Central memory CD8-positive, alpha-beta T cell (primary cell): ENCODE data around the gene PLEKHA6.

Experiments used
- ATAC-seq: fragments of 150-1000 bp; cut with Tn5 transposase; replicated peaks from 2 replicates; pipeline ENCODE4 v1.10.0; 2022; ENCODE audit warnings: mild to moderate bottlenecking, moderate FRiP score, moderate number of reproducible peaks; ENCODE audit not compliant: poor library complexity, severe bottlenecking; ENCODE audit errors: extremely low read depth
- DNase-seq, 2 donors: peaks; one replicate each; pipeline ENCODE4 v3.0.0; 2021; ENCODE audit warnings: low spot score in 2 of 2
- H3K27ac Mint-ChIP-seq: one replicate; pipeline ENCODE4 v1.8.0; 2022; ENCODE audit warnings: low read depth, mild to moderate bottlenecking, moderate library complexity, mixed read lengths
- H3K27me3 Mint-ChIP-seq: one replicate; pipeline ENCODE4 v1.8.0; 2022; ENCODE audit warnings: mixed read lengths
- H3K36me3 Mint-ChIP-seq: one replicate; pipeline ENCODE4 v1.8.0; 2022; ENCODE audit warnings: mild to moderate bottlenecking, moderate library complexity, mixed read lengths; ENCODE audit not compliant: insufficient read depth
- H3K4me1 Mint-ChIP-seq: one replicate; pipeline ENCODE4 v1.8.0; 2022; ENCODE audit warnings: mixed read lengths
- H3K4me3 Mint-ChIP-seq: one replicate; pipeline ENCODE4 v1.8.0; 2022; ENCODE audit warnings: mild to moderate bottlenecking, moderate library complexity, mixed read lengths
- H3K9me3 Mint-ChIP-seq: one replicate; pipeline ENCODE4 v1.8.0; 2022; ENCODE audit warnings: mixed read lengths

Gene PLEKHA6

DNA sequence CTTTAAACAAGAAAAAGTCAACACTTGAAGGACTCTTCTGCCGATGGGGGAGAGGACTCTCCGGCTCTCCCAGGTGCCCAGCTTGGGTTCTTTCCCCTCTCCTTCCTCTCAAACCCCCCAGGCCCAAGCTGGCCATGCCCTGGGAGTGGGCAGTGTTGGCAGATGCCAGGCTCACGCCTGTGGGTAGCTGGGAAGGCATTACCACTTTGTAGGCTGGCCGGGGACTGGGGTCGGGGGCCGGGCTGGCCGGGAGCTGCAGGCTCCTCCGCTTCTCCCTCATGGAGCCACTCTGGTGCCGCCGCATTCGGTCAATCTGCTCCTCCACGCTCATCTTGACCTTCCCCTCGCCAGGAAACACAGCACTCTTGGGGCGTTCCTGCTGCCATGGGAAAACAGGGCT is 129.5 kb downstream of the PLEKHA6 start:
- no peak for DNase-seq
- Mint-ChIP-seq H3K4me3 (no peak overlapping the region), H3K4me1 (no peaks in the 10 kb centered on the region), H3K36me3 (no peaks in the 10 kb centered on the region), H3K27ac (no peak overlapping the region), H3K27me3 (peaks cover 8% of the 10 kb centered on the region), H3K9me3 (no peaks in the 10 kb centered on the region)
- no peak for ATAC-seq

DNA sequence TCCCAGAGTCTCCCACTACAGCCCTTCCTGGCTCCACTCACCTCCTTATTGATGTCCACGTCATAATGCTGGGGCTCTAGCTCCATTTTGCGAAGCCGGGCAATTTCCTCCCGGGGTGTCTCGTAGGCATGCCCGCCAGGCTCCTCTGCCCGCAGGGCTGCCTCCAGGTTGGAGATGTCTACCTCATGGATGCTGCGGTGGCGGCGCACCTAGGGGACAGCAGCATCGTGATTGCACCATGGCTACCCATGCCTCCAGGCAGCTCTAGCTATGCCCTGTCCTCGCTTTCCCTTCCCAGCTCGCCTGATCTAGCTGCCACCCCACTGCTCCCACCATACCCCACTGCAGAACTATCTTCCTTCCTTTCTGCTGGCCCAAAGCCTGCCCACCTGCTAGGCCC is 130.8 kb downstream of the PLEKHA6 start:
- peaks cover 8% of the 10 kb centered on the region for H3K27me3 Mint-ChIP-seq
- no peaks in the 10 kb centered on the region for H3K4me1 Mint-ChIP-seq
- DNase-seq: no peak
- no peak overlapping the region for H3K27ac Mint-ChIP-seq
- no peak for ATAC-seq
- no peak overlapping the region for H3K4me3 Mint-ChIP-seq
- no peaks in the 10 kb centered on the region for H3K36me3 Mint-ChIP-seq
- no peaks in the 10 kb centered on the region for H3K9me3 Mint-ChIP-seq

DNA sequence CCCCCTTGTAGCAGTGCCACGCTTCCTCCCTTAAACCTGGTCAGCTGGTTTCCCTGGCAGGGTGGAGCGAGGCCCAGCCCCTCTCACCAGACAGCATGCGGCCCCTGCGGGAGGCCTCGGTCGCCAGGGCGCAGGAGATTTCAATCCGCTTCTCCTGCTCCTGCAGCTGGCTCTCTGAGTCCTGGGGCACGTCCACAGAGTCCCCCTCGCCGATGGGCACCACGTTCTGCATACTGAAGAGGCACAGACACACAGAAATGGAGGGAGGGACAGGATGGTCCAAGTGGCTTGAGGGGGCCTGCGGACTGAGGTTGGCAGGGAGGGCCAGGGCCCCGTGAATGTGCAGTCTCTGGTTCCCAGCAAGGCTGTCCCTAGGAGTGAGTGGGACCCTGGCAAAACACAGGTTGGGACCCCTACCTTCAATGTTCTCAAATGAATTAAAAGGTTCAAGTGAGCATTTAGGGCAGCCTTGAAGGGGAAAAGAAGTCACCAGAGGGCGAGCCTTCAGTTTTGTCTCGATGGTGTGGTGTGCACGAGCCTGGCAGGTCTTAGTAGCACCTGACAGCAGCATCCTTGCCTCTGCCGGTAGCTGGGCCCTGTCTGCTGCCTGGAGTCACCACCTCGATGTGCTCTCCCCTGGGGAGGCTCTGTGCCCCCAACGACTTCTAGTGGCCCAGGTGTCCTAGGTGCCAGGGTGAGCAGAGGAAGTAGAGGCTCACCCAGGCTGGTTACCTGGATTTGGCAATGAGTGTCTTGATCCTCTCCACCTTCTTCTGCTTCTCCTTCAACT is 131.5 kb downstream of the PLEKHA6 start:
- ATAC-seq (no peak), DNase-seq (no peak)
- Mint-ChIP-seq H3K27me3 (peaks cover 8% of the 10 kb centered on the region), H3K36me3 (no peaks in the 10 kb centered on the region), H3K27ac (no peak overlapping the region), H3K4me3 (no peak overlapping the region), H3K9me3 (no peaks in the 10 kb centered on the region), H3K4me1 (no peaks in the 10 kb centered on the region)

DNA sequence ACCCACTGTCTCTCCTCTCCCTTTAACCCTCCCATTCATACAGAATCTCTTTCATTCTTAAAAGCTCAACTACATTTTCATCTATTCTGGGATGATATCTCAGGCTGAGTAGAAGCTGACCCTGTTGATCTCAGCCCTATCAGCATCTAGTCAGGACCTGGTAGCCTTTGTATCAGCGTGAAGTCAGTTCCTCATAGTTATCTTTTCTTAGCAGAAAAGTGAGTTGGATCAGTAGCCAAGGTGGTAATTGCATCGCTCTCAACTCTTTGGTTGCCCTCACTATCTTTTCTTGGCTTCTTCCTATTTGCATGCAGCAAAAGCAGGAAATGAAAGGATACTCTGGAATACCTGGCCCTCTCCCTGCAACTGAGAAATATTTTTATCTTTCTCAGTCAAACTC is 132.4 kb downstream of the PLEKHA6 start:
- Mint-ChIP-seq H3K27ac (no peak overlapping the region), H3K9me3 (no peaks in the 10 kb centered on the region), H3K36me3 (no peaks in the 10 kb centered on the region), H3K27me3 (peaks cover 8% of the 10 kb centered on the region), H3K4me3 (no peak overlapping the region), H3K4me1 (no peaks in the 10 kb centered on the region)
- DNase-seq (no peak), ATAC-seq (no peak)

DNA sequence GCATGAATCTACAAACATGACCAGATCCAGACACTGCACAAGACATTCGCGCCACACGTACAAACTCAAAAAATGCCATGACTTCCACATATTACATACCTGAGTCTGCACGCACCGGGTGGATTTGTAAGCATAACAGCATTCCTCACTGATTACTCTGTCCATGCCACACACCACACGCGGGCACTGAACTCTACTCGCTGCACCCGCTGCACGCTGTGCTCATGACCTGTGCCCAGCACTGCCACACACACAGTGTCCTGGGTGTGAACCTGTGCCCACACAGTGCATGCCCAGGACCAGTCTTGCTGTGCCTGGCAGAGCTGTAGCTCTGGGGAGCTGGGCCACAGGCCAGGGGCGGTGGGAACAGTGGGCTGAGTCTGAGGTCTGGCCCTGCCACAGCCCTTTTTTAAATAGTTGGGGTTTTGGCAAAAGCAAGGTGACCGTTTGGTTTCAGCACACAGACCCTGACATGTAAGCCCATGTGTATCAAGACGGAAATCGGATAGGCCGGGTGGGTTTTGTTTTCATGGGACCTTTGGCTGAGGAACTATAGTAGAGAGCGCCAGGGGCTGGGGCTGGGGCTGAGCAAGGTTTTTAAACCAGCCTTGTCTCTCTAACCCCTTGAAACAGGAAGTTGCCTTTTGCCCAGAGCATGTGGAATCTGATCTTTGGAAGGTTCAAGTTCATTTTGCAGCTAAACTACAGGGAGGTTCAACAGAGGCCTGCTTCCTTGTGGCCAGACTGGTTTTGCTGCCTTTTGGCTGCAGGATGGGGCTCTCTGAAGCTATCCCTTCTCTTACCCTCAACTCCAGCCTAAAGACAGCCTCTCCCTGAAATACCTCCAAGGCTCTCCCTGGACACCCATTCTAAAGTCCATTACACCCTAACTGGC is 133.6 kb downstream of the PLEKHA6 start:
- no peak for DNase-seq
- no peaks in the 10 kb centered on the region for H3K4me1 Mint-ChIP-seq
- ATAC-seq: no peak
- no peaks in the 10 kb centered on the region for H3K9me3 Mint-ChIP-seq
- no peak overlapping the region for H3K4me3 Mint-ChIP-seq
- no peak overlapping the region for H3K27ac Mint-ChIP-seq
- no peaks in the 10 kb centered on the region for H3K36me3 Mint-ChIP-seq
- H3K27me3 Mint-ChIP-seq: peaks cover 8% of the 10 kb centered on the region

DNA sequence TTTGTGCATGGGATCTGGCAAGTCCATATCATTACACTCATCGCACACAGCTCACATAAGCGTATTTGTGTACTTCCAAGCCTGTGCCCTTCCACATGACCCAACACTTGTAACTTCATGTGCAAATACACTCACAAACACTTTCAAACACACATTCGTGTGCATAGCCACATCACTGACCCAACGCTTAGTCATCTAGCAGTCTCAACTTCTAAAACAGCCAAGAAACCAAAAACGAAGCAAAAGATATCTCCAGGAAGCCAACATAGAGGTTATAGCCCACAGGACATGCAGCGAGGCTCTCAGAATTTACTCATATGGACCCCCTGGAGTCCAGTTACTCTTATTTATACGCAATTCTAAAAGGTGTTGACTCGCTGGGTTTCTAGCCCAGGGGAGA is 135.1 kb downstream of the PLEKHA6 start:
- no peak for ATAC-seq
- H3K9me3 Mint-ChIP-seq: no peaks in the 10 kb centered on the region
- peaks cover 8% of the 10 kb centered on the region for H3K27me3 Mint-ChIP-seq
- H3K4me1 Mint-ChIP-seq: no peaks in the 10 kb centered on the region
- no peak overlapping the region for H3K4me3 Mint-ChIP-seq
- no peaks in the 10 kb centered on the region for H3K36me3 Mint-ChIP-seq
- no peak overlapping the region for H3K27ac Mint-ChIP-seq
- no peak for DNase-seq

DNA sequence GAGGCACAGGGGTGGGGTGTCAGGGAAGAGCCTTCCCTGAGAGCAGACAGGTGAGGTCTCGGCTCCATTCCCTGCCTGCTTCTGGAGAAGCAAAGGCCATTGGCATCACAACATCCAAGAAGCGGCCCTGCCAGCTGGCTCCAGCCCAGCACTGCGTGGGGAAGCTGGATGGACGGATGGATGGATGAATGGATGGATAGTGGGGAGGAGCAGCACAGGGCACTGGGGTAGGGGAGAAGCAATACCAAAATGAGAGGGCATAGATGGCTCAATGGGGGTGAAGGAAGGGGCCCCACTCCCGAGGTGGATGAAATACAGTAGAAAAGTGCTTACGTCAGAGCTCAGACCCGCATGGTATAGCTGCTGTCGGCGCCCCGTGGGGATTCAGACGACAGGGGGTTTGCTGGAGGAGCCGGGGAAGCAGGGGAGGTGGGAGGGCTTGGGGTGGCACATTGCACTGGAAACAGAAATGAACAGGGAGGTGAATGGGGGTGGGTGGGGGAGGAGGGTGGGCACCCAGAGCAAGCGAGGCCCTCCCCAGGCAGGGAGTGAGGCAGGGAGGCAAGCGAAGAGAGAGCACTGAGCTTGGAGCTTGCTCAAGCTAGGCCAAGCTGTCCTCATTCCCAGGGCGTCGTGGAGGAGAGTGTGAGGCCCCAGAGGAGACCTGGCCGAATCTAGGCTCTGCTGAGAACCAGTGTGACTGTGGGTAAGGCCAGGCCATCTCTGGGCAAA is 136.4 kb downstream of the PLEKHA6 start:
- H3K4me1 Mint-ChIP-seq: peaks cover 6% of the 10 kb centered on the region
- no peaks in the 10 kb centered on the region for H3K36me3 Mint-ChIP-seq
- H3K27me3 Mint-ChIP-seq: peaks cover 3% of the 10 kb centered on the region
- DNase-seq (no peak), ATAC-seq (no peak)
- H3K9me3 Mint-ChIP-seq: no peaks in the 10 kb centered on the region
- H3K27ac Mint-ChIP-seq: no peak overlapping the region
- H3K4me3 Mint-ChIP-seq: no peak overlapping the region

DNA sequence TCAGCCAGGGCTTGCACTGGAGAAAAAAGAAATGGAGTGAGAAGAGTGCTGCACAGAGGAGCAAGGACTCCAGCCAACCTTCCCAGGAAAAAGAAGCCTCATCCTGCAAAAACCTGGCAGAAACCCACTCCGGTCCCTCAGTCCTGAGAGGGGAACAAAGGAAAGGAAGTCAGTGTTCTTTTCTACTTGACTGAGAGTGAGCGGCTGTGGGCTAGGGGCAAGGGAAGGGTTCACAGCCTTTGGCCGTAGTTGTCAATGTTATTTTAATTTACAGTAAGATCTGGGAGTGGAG is 137.0 kb downstream of the PLEKHA6 start:
- DNase-seq (no peak), ATAC-seq (no peak)
- Mint-ChIP-seq H3K4me3 (no peak overlapping the region), H3K27ac (no peak overlapping the region), H3K4me1 (peaks cover 6% of the 10 kb centered on the region), H3K27me3 (peaks cover 9% of the 10 kb centered on the region), H3K9me3 (no peaks in the 10 kb centered on the region), H3K36me3 (no peaks in the 10 kb centered on the region)

DNA sequence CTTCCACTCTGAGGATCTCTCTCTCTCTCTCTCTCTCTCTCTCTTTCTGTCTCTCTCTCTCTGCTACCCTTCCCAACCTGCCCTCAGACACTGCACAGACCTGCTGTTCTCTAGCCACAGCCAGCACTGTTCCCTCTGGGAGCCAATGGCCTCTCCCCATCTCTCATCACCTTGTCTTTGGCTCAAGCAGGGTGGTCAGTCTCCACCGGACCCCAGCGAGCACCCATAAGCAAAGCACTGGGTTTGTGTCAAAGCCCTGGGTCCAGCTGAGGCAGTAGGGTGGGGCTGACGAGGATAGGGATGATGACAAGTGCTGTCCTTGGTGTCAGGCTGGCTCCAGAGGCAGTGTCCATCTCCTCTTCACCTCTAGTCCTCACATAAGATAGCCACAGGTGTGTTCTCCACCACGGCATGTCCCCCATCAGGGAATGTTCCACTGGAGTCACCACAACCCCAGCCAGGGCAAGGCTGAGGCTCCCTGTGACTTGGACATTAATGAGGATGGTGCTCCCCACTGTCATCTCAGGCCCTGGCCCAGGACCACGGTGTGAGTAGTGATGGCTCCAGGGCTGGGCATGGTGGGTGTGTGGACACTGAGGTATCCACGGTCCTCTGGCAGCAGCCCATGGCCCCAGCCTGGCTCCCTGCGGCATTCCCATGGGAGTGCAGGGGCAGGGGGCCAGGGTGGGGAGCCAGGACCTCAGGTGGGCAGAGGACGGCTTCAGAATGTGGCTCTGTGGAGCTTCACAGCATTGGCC is 137.5 kb downstream of the PLEKHA6 start:
- no peaks in the 10 kb centered on the region for H3K9me3 Mint-ChIP-seq
- DNase-seq: no peak
- no peaks in the 10 kb centered on the region for H3K36me3 Mint-ChIP-seq
- no peak overlapping the region for H3K4me3 Mint-ChIP-seq
- H3K27me3 Mint-ChIP-seq: peaks cover 10% of the 10 kb centered on the region
- H3K4me1 Mint-ChIP-seq: peaks cover 6% of the 10 kb centered on the region
- H3K27ac Mint-ChIP-seq: no peak overlapping the region
- no peak for ATAC-seq

DNA sequence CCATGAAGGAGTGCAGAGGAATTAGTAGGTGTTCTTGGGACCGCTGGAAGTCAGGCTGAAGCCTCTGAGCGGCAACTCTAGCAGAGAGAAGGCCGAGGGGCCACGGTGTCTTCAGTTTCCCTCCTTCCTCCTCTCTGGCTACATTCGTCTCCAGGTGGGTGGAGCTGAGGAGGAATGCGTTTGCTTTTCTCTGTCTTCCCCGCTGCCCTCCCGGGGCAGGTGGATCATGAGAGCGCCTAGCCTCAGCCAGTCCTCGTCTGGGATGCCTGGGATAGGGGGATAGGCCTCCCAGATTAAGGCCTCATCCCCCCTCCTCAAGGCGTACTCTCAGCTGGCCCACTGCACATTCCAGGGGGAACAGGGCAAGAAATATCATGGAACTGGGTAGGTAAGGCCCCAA is 138.5 kb downstream of the PLEKHA6 start:
- ATAC-seq (no peak), DNase-seq (no peak)
- Mint-ChIP-seq H3K27ac (no peak overlapping the region), H3K4me3 (no peak overlapping the region), H3K27me3 (peaks cover 10% of the 10 kb centered on the region), H3K4me1 (peaks cover 6% of the 10 kb centered on the region), H3K9me3 (no peaks in the 10 kb centered on the region), H3K36me3 (no peaks in the 10 kb centered on the region)

DNA sequence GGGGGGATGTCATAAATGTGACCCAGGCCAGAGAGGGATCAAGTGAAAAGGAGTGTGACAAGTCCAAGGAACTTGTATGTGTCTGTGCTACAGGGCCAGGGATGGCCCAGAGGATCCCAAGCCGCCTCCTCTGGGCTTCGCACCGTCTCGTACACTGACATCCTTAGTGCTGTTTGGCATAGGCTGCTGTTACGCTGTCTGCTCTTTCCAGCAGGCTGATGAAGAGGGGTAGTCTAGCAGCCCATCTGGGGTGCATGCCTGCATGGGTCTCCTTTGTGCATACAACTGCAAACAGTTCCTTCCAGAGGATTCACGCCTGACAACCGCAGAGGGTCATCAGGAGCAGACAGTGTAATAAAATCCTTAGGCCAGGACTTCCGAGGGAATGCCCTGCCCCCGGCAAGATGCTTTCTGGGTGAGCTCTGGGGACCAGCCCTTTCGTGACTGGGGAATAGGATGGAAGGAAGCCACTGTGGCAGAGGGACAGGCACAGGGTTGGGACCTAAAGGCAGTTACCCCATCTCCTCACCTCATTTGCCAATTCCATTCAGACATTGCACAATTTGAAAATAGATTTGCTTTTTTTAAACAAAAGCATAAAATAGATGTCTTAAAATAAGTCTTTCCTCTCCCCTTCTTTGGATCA is 139.6 kb downstream of the PLEKHA6 start:
- DNase-seq (no peak), ATAC-seq (no peak)
- H3K27ac Mint-ChIP-seq: no peak overlapping the region
- peaks cover 6% of the 10 kb centered on the region for H3K4me1 Mint-ChIP-seq
- no peak overlapping the region for H3K4me3 Mint-ChIP-seq
- H3K27me3 Mint-ChIP-seq: peaks cover 10% of the 10 kb centered on the region
- no peaks in the 10 kb centered on the region for H3K36me3 Mint-ChIP-seq
- no peaks in the 10 kb centered on the region for H3K9me3 Mint-ChIP-seq

DNA sequence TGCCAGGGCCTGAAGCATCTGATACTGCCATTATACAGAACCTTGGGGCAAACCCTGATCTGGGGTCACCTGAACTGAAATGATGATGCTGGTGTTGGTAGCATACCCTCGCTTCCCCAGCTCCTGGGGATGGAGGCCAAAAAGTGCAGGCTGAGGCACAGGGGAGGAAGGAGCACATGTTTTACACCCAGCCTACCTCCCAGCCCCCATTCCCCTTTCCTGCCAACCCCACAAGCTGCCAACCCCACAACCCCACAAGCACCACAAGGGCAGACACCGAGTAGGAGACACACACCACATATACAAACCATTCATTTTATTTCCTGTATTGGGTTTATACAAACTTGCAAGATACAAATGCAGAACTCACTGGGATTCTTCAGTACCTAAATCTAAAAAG is 141.2 kb downstream of the PLEKHA6 start:
- Mint-ChIP-seq H3K36me3 (no peaks in the 10 kb centered on the region), H3K9me3 (no peaks in the 10 kb centered on the region), H3K27ac (no peak overlapping the region), H3K27me3 (peaks cover 10% of the 10 kb centered on the region), H3K4me3 (no peak overlapping the region), H3K4me1 (peaks cover 6% of the 10 kb centered on the region)
- no peak for DNase-seq
- ATAC-seq: no peak
